A549 (cell line): ENCODE measurements around the gene GSG1L. TPM values are rescaled to one million over a fixed set of nuclear protein-coding genes. Genes with fewer than 3 reads are reported as not detected.

ENCODE experiments used
- ATAC-seq, 2 experiments: fragments of 200-7000 bp in 1 of 2; fragments of >200 bp in 1 of 2; cut with Nextera tagmentation in 1 of 2; cut with Tn5 transposase in 1 of 2; 3 replicates each; pipeline versions ENCODE4 v1.8.0 to v1.9.1; 2018 to 2020; ENCODE audit warnings: mild to moderate bottlenecking in 1 of 2, moderate library complexity in 1 of 2
- CTCF ChIA-PET: fragments of 300-600 bp; sonication (Branson Sonifier 250); formaldehyde crosslinking; extraction: SDS; loops from one replicate; lab custom pipeline; 2021; ENCODE audit warnings: antibody characterized with exemption, inconsistent platforms; lab: Yijun Ruan, JAX
- POLR2A ChIA-PET: fragments of 350-600 bp; formaldehyde crosslinking; extraction: SDS; loops from one replicate; lab custom pipeline; 2021; ENCODE audit warnings: antibody characterized with exemption, inconsistent platforms; lab: Yijun Ruan, JAX
- DNase-seq, 2 experiments: peaks; one replicate each; pipeline versions ENCODE4 v3.0.0 to v3.0.0-alpha.2; 2011 to 2016; ENCODE audit warnings: low read depth in 1 of 2, low spot score in 1 of 2
- FAIRE-seq: peaks from 2 replicates; lab custom pipeline; 2011; peaks lifted over from hg19 to GRCh38; lab: Jason Lieb, UNC
- H3K27ac ChIP-seq, 2 experiments: fragments of >200 bp; sonication (Bioruptor Twin); formaldehyde crosslinking; 3 replicates each; pipeline ENCODE4 v1.5.1; 2016 to 2017
- H3K4me1 ChIP-seq: fragments of >200 bp; sonication (Bioruptor Twin); formaldehyde crosslinking; 3 replicates; pipeline ENCODE4 v1.6.1; 2016
- H3K4me2 ChIP-seq: fragments of >200 bp; sonication (Bioruptor Twin); formaldehyde crosslinking; 3 replicates; pipeline ENCODE4 v1.6.1; 2016
- H3K4me3 ChIP-seq: fragments of >200 bp; sonication (Bioruptor Twin); formaldehyde crosslinking; 3 replicates; pipeline ENCODE4 v1.5.1; 2016
- H3K9me3 ChIP-seq: fragments of >200 bp; sonication (Bioruptor Twin); formaldehyde crosslinking; 3 replicates; pipeline ENCODE4 v1.6.1; 2016
- BHLHE40 ChIP-seq: IDR thresholded peaks from 2 replicates; pipeline ENCODE4 v1.6.1; 2012; ENCODE audit warnings: low read depth, low read length, inconsistent platforms
- ESRRA ChIP-seq: fragments of 150-350 bp; IDR thresholded peaks from 2 replicates; pipeline ENCODE4 v1.6.1; 2014; ENCODE audit warnings: mild to moderate bottlenecking, low read length, borderline replicate concordance
- FOSB ChIP-seq: fragments of 250-450 bp; sonication (Bioruptor Pico); IDR thresholded peaks from 2 replicates; pipeline ENCODE4 v1.5.0; 2020; ENCODE audit warnings: mild to moderate bottlenecking, moderate library complexity
- HDAC2 ChIP-seq: fragments of 200-600 bp; sonication (generic); IDR thresholded peaks from 2 replicates; pipeline ENCODE4 v1.6.1; 2016
- HEYL ChIP-seq: fragments of 250-450 bp; sonication (Bioruptor Pico); IDR thresholded peaks from 2 replicates; pipeline ENCODE4 v1.8.0; 2021; ENCODE audit warnings: mild to moderate bottlenecking, moderate library complexity
- JUN ChIP-seq, 2 experiments: fragments of >200 bp; sonication (Bioruptor Twin); formaldehyde crosslinking; IDR thresholded peaks; 2 replicates in 1 of 2; 3 replicates in 1 of 2; pipeline ENCODE4 v1.6.1; 2016 to 2017
- JUNB ChIP-seq: fragments of >200 bp; sonication (Bioruptor Twin); formaldehyde crosslinking; IDR thresholded peaks from 2 replicates; pipeline ENCODE4 v1.6.1; 2016
- KDM1A ChIP-seq: fragments of 200-600 bp; sonication (generic); IDR thresholded peaks from 2 replicates; pipeline ENCODE4 v1.6.1; 2016; ENCODE audit warnings: low read depth, mild to moderate bottlenecking
- MAZ ChIP-seq: fragments of 150-350 bp; IDR thresholded peaks from 2 replicates; pipeline ENCODE4 v1.6.1; 2014; ENCODE audit warnings: antibody characterized with exemption, low read depth, low read length, borderline replicate concordance
- NFE2L2 ChIP-seq: fragments of 150-350 bp; conservative IDR thresholded peaks from 2 replicates; pipeline ENCODE4 v1.6.1; 2014; ENCODE audit warnings: low read length
- NPAS2 ChIP-seq: fragments of 250-450 bp; sonication (Bioruptor Pico); IDR thresholded peaks from 2 replicates; pipeline ENCODE4 v1.8.0; 2022; ENCODE audit warnings: mild to moderate bottlenecking, moderate library complexity, borderline replicate concordance
- PHF8 ChIP-seq: fragments of 200-600 bp; sonication (generic); IDR thresholded peaks from 2 replicates; pipeline ENCODE4 v1.6.1; 2016; ENCODE audit warnings: low read depth, mild to moderate bottlenecking, antibody characterized with exemption, moderate library complexity, borderline replicate concordance
- POLR2A ChIP-seq: IDR thresholded peaks from 2 replicates; pipeline ENCODE4 v1.6.1; 2012; ENCODE audit warnings: mild to moderate bottlenecking, low read length
- SREBF2 ChIP-seq: fragments of 450-650 bp; IDR thresholded peaks from 2 replicates; pipeline ENCODE4 v1.6.1; 2014; ENCODE audit warnings: mild to moderate bottlenecking, moderate library complexity
- TFCP2L1 ChIP-seq: fragments of 250-450 bp; sonication (Bioruptor Pico); IDR thresholded peaks from 2 replicates; pipeline ENCODE4 v1.5.0; 2021; ENCODE audit warnings: mild to moderate bottlenecking
- TP53 ChIP-seq: fragments of 250-450 bp; sonication (Bioruptor Pico); IDR thresholded peaks from 2 replicates; pipeline ENCODE4 v1.5.0; 2021; ENCODE audit warnings: mild to moderate bottlenecking, moderate library complexity
- ZNF302 ChIP-seq: fragments of 250-450 bp; sonication (Bioruptor Pico); IDR thresholded peaks from 2 replicates; pipeline ENCODE4 v1.9.0; 2021; ENCODE audit warnings: inconsistent platforms, mild to moderate bottlenecking, moderate library complexity
- WGBS: methylation state at CpG from one replicate; pipeline ENCODE4 v1.1.6; 2017; ENCODE audit errors: missing lambda C conversion rate; 5-methylcytosine and 5-hydroxymethylcytosine counted together
- polyA plus RNA-seq, 4 experiments: library from polyadenylated mRNA; depleted of rRNA in 3 of 4; stranded (reverse); fragments of >200 nt; fragmentation: RNase III in 1 of 4; extraction: RNeasy Plus Mini Kit Qiagen cat#74134 plus additional on column Dnase treatment in 1 of 4; gene quantifications; 2 replicates in 3 of 4; 3 replicates in 1 of 4; pipeline ENCODE4 v1.2.3, GENCODE V29; 2011 to 2017
- TF ChIP-seq, protein P1 (sequence below): fragments of >200 bp; sonication (Bioruptor Twin); formaldehyde crosslinking; IDR thresholded peaks from 2 replicates; pipeline ENCODE4 v1.6.1; 2016
- TF ChIP-seq, protein P2 (sequence below): fragments of 250-450 bp; sonication (Bioruptor Pico); IDR thresholded peaks from 2 replicates; pipeline ENCODE4 v1.5.0; 2021; ENCODE audit warnings: mild to moderate bottlenecking, moderate library complexity, borderline replicate concordance
- TF ChIP-seq, protein P3 (sequence below): IDR thresholded peaks from 2 replicates; pipeline ENCODE4 v1.6.1; 2012
- TF ChIP-seq, protein P4 (sequence below): fragments of 150-350 bp; IDR thresholded peaks from 2 replicates; pipeline ENCODE4 v1.6.1; 2014; ENCODE audit warnings: low read depth, mild to moderate bottlenecking, low read length
- TF ChIP-seq, protein P5 (sequence below): fragments of >200 bp; sonication (Bioruptor Twin); formaldehyde crosslinking; IDR thresholded peaks from 3 replicates; pipeline ENCODE4 v1.6.1; 2016
- TF ChIP-seq, protein P6 (sequence below): fragments of 450-650 bp; IDR thresholded peaks from 2 replicates; pipeline ENCODE4 v1.6.1; 2014; ENCODE audit warnings: antibody characterized with exemption

The GSG1L gene
- polyA plus RNA-seq, 2 of the 4 experiments (the other 2 are of a cell fraction): not detected

DNA sequence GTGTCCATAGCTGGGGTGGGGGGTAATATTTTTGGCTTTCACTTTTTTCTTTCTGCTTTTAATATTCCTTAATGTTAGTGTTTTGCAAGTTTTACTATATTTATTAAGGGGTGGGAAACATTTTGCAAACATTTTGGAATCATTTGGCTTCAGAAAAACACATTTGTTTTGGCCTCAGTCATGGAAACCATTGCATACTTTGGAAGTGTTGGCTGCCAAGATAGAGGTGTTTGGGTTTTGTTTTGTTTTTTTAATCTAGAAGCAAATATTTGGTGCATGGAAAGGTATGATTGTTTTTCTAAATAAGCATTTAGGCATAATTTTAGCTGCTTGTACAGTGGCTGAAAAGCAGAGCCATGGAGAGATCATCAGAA is 270.3 kb downstream of the GSG1L start:
- CTCF ChIA-PET: interaction anchor here (0.5 to 1.6 kb wide), 4 partner anchors 13 to 240 kb away, joined by 3 read pairs; no protein-coding TSS in a partner anchor
- Histone ChIP-seq H3K4me2 (no peak overlapping the region), H3K4me1 (no peaks in the 10 kb centered on the region), H3K27ac (no peak overlapping the region)
- no peak for ATAC-seq
- POLR2A ChIA-PET: no interaction called here
- no peak for FAIRE-seq
- DNase-seq: no peak
- TF ChIP-seq PHF8 (no peak), POLR2A (no peak), JUN (IDR thresholded peaks at IDR 0.05) (no peak), KDM1A (no peak), BHLHE40 (no peak), MAZ (no peak), SREBF2 (no peak), ESRRA (no peak), ZNF302 (CRISPR knock-in tag) (no peak)
- TF ChIP-seq, protein P1, sequence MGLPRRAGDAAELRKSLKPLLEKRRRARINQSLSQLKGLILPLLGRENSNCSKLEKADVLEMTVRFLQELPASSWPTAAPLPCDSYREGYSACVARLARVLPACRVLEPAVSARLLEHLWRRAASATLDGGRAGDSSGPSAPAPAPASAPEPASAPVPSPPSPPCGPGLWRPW: no peak
- TF ChIP-seq, protein P2, sequence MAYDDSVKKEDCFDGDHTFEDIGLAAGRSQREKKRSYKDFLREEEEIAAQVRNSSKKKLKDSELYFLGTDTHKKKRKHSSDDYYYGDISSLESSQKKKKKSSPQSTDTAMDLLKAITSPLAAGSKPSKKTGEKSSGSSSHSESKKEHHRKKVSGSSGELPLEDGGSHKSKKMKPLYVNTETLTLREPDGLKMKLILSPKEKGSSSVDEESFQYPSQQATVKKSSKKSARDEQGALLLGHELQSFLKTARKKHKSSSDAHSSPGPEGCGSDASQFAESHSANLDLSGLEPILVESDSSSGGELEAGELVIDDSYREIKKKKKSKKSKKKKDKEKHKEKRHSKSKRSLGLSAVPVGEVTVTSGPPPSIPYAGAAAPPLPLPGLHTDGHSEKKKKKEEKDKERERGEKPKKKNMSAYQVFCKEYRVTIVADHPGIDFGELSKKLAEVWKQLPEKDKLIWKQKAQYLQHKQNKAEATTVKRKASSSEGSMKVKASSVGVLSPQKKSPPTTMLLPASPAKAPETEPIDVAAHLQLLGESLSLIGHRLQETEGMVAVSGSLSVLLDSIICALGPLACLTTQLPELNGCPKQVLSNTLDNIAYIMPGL: no peak
- TF ChIP-seq, all 56 proteins: peak for 0
- Histone ChIP-seq H3K4me3 (no peak overlapping the region), H3K9me3 (no peaks in the 10 kb centered on the region)

DNA sequence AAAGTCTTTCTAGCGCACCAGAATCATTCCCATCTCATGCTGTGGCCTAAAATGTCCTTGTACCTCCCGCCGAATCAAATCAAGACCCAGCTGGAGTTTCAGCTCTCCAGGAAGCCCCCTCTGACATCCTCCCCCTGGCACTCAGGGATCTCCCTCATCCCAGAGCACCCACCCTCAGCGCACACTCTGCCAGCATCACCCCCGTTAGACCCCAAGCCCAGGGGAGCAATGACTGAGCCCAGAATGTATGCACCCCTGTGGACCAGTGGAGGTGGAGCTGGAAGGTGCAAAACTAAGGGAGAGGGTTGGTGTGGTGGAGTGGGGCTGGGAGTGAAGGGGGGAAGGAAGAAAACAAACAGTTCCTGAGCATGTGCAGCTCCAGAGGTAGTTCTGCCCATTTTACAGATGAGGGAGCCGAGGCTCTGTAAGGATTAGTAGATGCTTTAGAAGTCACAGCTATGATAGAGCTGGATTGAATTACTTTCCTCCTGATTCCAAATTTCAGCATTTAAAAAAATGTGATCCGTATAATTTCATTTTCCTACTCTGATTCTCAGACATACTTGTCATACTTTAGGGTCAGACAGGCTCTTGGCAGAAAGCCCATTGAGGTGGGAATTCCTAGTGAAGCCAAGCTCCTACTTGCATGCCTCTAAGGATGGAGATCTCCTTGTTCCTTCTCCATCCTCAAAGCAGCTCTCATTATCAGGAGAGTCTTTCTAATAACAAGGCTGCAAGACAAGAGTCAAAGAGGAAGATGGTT is 270.8 kb downstream of the GSG1L start:
- no peaks in the 10 kb centered on the region for H3K4me1 ChIP-seq
- no peak for FAIRE-seq
- no peak overlapping the region for H3K27ac ChIP-seq
- CTCF ChIA-PET: interaction anchor here (0.5 to 1.6 kb wide), 4 partner anchors 12 to 239 kb away, joined by 3 read pairs; no protein-coding TSS in a partner anchor
- no peaks in the 10 kb centered on the region for H3K9me3 ChIP-seq
- H3K4me3 ChIP-seq: no peak overlapping the region
- H3K4me2 ChIP-seq: no peak overlapping the region
- TF ChIP-seq BHLHE40 (no peak), TP53 (no peak), JUNB (no peak), HDAC2 (no peak), HEYL (no peak), NPAS2 (CRISPR knock-in tag) (no peak), TFCP2L1 (CRISPR knock-in tag) (no peak), MAZ (no peak), NFE2L2 (no peak), FOSB (CRISPR knock-in tag) (no peak)
- TF ChIP-seq, protein P3, sequence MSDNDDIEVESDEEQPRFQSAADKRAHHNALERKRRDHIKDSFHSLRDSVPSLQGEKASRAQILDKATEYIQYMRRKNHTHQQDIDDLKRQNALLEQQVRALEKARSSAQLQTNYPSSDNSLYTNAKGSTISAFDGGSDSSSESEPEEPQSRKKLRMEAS: no peak
- TF ChIP-seq, protein P4, sequence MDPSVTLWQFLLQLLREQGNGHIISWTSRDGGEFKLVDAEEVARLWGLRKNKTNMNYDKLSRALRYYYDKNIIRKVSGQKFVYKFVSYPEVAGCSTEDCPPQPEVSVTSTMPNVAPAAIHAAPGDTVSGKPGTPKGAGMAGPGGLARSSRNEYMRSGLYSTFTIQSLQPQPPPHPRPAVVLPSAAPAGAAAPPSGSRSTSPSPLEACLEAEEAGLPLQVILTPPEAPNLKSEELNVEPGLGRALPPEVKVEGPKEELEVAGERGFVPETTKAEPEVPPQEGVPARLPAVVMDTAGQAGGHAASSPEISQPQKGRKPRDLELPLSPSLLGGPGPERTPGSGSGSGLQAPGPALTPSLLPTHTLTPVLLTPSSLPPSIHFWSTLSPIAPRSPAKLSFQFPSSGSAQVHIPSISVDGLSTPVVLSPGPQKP: no peak
- TF ChIP-seq, protein P1: no peak
- TF ChIP-seq, protein P5, sequence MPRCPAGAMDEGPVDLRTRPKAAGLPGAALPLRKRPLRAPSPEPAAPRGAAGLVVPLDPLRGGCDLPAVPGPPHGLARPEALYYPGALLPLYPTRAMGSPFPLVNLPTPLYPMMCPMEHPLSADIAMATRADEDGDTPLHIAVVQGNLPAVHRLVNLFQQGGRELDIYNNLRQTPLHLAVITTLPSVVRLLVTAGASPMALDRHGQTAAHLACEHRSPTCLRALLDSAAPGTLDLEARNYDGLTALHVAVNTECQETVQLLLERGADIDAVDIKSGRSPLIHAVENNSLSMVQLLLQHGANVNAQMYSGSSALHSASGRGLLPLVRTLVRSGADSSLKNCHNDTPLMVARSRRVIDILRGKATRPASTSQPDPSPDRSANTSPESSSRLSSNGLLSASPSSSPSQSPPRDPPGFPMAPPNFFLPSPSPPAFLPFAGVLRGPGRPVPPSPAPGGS: no peak
- TF ChIP-seq, protein P6, sequence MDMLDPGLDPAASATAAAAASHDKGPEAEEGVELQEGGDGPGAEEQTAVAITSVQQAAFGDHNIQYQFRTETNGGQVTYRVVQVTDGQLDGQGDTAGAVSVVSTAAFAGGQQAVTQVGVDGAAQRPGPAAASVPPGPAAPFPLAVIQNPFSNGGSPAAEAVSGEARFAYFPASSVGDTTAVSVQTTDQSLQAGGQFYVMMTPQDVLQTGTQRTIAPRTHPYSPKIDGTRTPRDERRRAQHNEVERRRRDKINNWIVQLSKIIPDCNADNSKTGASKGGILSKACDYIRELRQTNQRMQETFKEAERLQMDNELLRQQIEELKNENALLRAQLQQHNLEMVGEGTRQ: no peak
- no peak for DNase-seq
- WGBS: 4% methylated on average over 7 of the region's 7 CpGs
- POLR2A ChIA-PET: no interaction called here
- ATAC-seq: no peak
